Measurements from ENCODE around the gene OAT. TPM values are rescaled to one million over a fixed set of nuclear protein-coding genes. Genes with fewer than 3 reads are reported as not detected.

OAT gene
- total and polyA plus RNA-seq, 10 of the 15 experiments (the other 5 are each of a cell fraction or from before 2014, with no cell fraction given): 1.2 to 9.8 (median 1.6) TPM

- H3K9me3 ChIP-seq (replicated peaks; ENCODE audit: control insufficient read depth, insufficient read depth, low read length): no peaks in the 10 kb centered on the region
- peak overlapping the region; percentile 11; the same call in 1 of the 2 replicates for H3K4me2 ChIP-seq (ENCODE audit: control insufficient read depth, insufficient read depth)
- ATAC-seq (no peak), FAIRE-seq (no peak), DNase-seq (ENCODE audit: low read depth, low spot score) (no peak)
- peaks cover 18% of the 10 kb centered on the region for H3K4me1 ChIP-seq (ENCODE audit: control insufficient read depth, insufficient read depth, low read length)
- H3K9ac ChIP-seq (ENCODE audit: control insufficient read depth, insufficient read depth, low read length): no peak overlapping the region
- H3K27me3 ChIP-seq (replicated peaks in 1 of 2; ENCODE audit: control insufficient read depth in 2 of 2, insufficient read depth in 2 of 2, low read length in 1 of 2): no peaks in the 10 kb centered on the region
- ChIA-PET CTCF (no interaction called here), POLR2A (no interaction called here), RAD21 (ENCODE audit: unreplicated experiment) (no interaction called here), SMC1A (ENCODE audit: uncharacterized antibody, unreplicated experiment) (no interaction called here)
- no peaks in the 10 kb centered on the region for H3K36me3 ChIP-seq (ENCODE audit: control insufficient read depth in 2 of 2, insufficient read depth in 2 of 2, low read length in 1 of 2)
- intact Hi-C loops (cut with micrococcal nuclease; ENCODE audit: unreplicated experiment): no loop called here
- 75% methylated on average over 9 of the region's 9 CpGs for WGBS (ENCODE audit: insufficient coverage, insufficient replicate concordance, low lambda C conversion rate, missing lambda C conversion rate)
- H4K20me1 ChIP-seq (ENCODE audit: control insufficient read depth, insufficient read depth): no peaks in the 10 kb centered on the region
- H3K4me3 ChIP-seq: 0 out of 2 replicates have a peak overlapping the region, but pooled peaks have one; percentile 41
- in situ Hi-C loops (cut with MboI): no loop called here
- no peaks in the 10 kb centered on the region for H3K79me2 ChIP-seq (ENCODE audit: control insufficient read depth, insufficient read depth, low read length)
- no TSS peak for BruUV-seq (replicated peaks)
- TF ChIP-seq LARP7 (IDR thresholded peaks at IDR 0.05) (no peak), ATF7 (IDR thresholded peaks at IDR 0.05; ENCODE audit: low read depth) (no peak), RELA (IDR thresholded peaks at IDR 0.05; ENCODE audit: borderline replicate concordance, partially characterized antibody) (no peak), CUX1 (IDR thresholded peaks at IDR 0.05; ENCODE audit: insufficient replicate concordance, low read depth, low read length) (no peak), RCOR1 (conservative IDR thresholded peaks at IDR 0.05; ENCODE audit: low read depth, low read length) (no peak), SKIL (IDR thresholded peaks at IDR 0.05; ENCODE audit: low read depth, poor library complexity, severe bottlenecking) (no peak), BRCA1 (IDR thresholded peaks at IDR 0.05; ENCODE audit: low read depth, low read length) (no peak), ZNF274 (IDR thresholded peaks at IDR 0.05; ENCODE audit: insufficient read depth, insufficient read length) (no peak), PML (IDR thresholded peaks at IDR 0.05; ENCODE audit: low read length) (no peak), TCF12 (IDR thresholded peaks at IDR 0.05; ENCODE audit: low read depth, low read length) (no peak), NFYB (IDR thresholded peaks at IDR 0.05; ENCODE audit: insufficient read depth, low read depth, low read length) (no peak), HSF1 (IDR thresholded peaks at IDR 0.05; ENCODE audit: low read depth, low read length) (no peak), ZSCAN29 (IDR thresholded peaks at IDR 0.05) (no peak)
- no peak overlapping the region for H3K27ac ChIP-seq (ENCODE audit: control insufficient read depth, insufficient read depth)
- peak overlapping the region; percentile 62; the same call in 1 of the 2 replicates for H2AFZ ChIP-seq (ENCODE audit: control insufficient read depth, low read depth, low read length)
Measured at GRCh38 chr10:124465777-124466488, 47.2 kb upstream of the OAT start.

Measured in GM12878 (cell line).